PC-3 (cell line): ENCODE results near the gene FAR1. TPM values are rescaled to one million over a fixed set of nuclear protein-coding genes. Genes with fewer than 3 reads are reported as not detected.

Experiments used
- ATAC-seq: fragments of 200-7000 bp; cut with Tn5 transposase; 2 replicates; pipeline ENCODE4 v1.9.1; 2020; ENCODE audit warnings: mild to moderate bottlenecking, moderate library complexity
- BruUV-seq: library from RNA; stranded (reverse); fragments of 400-500 nt; replicated peaks from 2 replicates; lab custom pipeline; 2021; lab: Mats Ljungman, UMichigan
- CTCF ChIA-PET: fragments of 300-600 bp; sonication (Branson Sonifier 250); formaldehyde crosslinking; loops from one replicate; lab custom pipeline; 2022; ENCODE audit warnings: antibody characterized with exemption; lab: Charles Lee
- POLR2A ChIA-PET: fragments of 300-600 bp; sonication (Branson Sonifier 250); formaldehyde crosslinking; loops from one replicate; lab custom pipeline; 2022; ENCODE audit warnings: antibody characterized with exemption; ENCODE audit not compliant: unreplicated experiment; lab: Charles Lee
- DNase-seq: peaks from one replicate; pipeline ENCODE4 v3.0.0-alpha.2; 2015
- H2AFZ ChIP-seq: fragments of 300-600 bp; sonication (generic); 2 replicates; pipeline ENCODE4 v1.6.0; 2016; ENCODE audit warnings: antibody characterized with exemption, low read length
- H3F3A ChIP-seq: fragments of 300-600 bp; sonication (generic); one replicate; pipeline ENCODE4 v1.6.0; 2017; ENCODE audit warnings: antibody characterized with exemption, low read length, control low read depth, mild to moderate bottlenecking; ENCODE audit not compliant: unreplicated experiment
- H3K27ac ChIP-seq: fragments of 300-600 bp; sonication (generic); 2 replicates; pipeline ENCODE4 v1.5.1; 2016; ENCODE audit warnings: mild to moderate bottlenecking, low read length
- H3K27me3 ChIP-seq: fragments of 300-600 bp; sonication (generic); 2 replicates; pipeline ENCODE4 v1.6.1; 2016; ENCODE audit warnings: low read length, mixed read lengths
- H3K36me3 ChIP-seq: fragments of 300-600 bp; sonication (generic); 2 replicates; pipeline ENCODE4 v1.6.1; 2016; ENCODE audit warnings: low read depth, mixed run types, low read length, mixed read lengths
- H3K4me1 ChIP-seq: fragments of 300-600 bp; sonication (generic); 2 replicates; pipeline ENCODE4 v1.5.1; 2016; ENCODE audit warnings: low read length; ENCODE audit not compliant: insufficient read depth
- H3K4me2 ChIP-seq: fragments of 300-600 bp; sonication (generic); 2 replicates; pipeline ENCODE4 v1.6.0; 2016; ENCODE audit warnings: low read length
- H3K4me3 ChIP-seq: fragments of 300-600 bp; sonication (generic); 2 replicates; pipeline ENCODE4 v1.5.1; 2016; ENCODE audit warnings: mild to moderate bottlenecking, low read length, mixed read lengths
- H3K79me2 ChIP-seq: fragments of 300-600 bp; sonication (generic); 2 replicates; pipeline ENCODE4 v1.6.1; 2017; ENCODE audit warnings: low read length, mixed read lengths
- H3K9ac ChIP-seq: fragments of 300-600 bp; sonication (generic); 2 replicates; pipeline ENCODE4 v1.6.0; 2016; ENCODE audit warnings: mild to moderate bottlenecking, low read length
- H3K9me2 ChIP-seq: fragments of 300-600 bp; sonication (generic); replicated peaks from 2 replicates; pipeline ENCODE4 v1.6.1; 2016; ENCODE audit warnings: mixed run types, low read length, mixed read lengths
- H3K9me3 ChIP-seq: fragments of 300-600 bp; sonication (generic); 2 replicates; pipeline ENCODE4 v1.6.1; 2016; ENCODE audit warnings: low read length, mixed read lengths
- H4K20me1 ChIP-seq: fragments of 300-600 bp; sonication (generic); 2 replicates; pipeline ENCODE4 v1.6.1; 2016; ENCODE audit warnings: low read length, mixed read lengths
- CTCF ChIP-seq: fragments of 300-600 bp; sonication (generic); conservative IDR thresholded peaks from 2 replicates; pipeline ENCODE4 v1.5.1; 2017; ENCODE audit warnings: antibody characterized with exemption, low read depth, mild to moderate bottlenecking, low read length
- EZH2 ChIP-seq: fragments of 300-600 bp; sonication (generic); IDR thresholded peaks from one replicate; pipeline ENCODE4 v1.6.1; 2017; ENCODE audit warnings: antibody characterized with exemption, mild to moderate bottlenecking, low read length; ENCODE audit not compliant: unreplicated experiment
- EZH2phosphoT487 ChIP-seq: fragments of 300-600 bp; sonication (generic); IDR thresholded peaks from 2 replicates; pipeline ENCODE4 v1.6.1; 2018; ENCODE audit warnings: mild to moderate bottlenecking, antibody characterized with exemption, low read length, borderline replicate concordance
- intact Hi-C: fragments of 100-400 bp; cut with micrococcal nuclease; formaldehyde crosslinking; loops from 2 replicates; pipeline ENCODE4 v1.9.0; 2023
- total RNA-seq: library from RNA; depleted of rRNA; stranded (reverse); fragments of >200 nt; gene quantifications from 2 replicates; pipeline ENCODE4 v1.2.3, GENCODE V29; 2014

Gene FAR1
- total RNA-seq, 1 experiment from 2014 or later = 45.6 TPM

GRCh38 chr11:13720940-13721339 is 52.5 kb downstream of the FAR1 start:
- H3K27ac ChIP-seq = no peak overlapping the region
- H3K4me3 ChIP-seq = no peak overlapping the region
- peaks cover 19% of the 10 kb centered on the region; the same call in 1 of the 2 replicates for H3K36me3 ChIP-seq
- H3K9ac ChIP-seq = no peak overlapping the region
- no TSS peak for BruUV-seq
- H3K27me3 ChIP-seq = no peaks in the 10 kb centered on the region
- H3K79me2 ChIP-seq = no peaks in the 10 kb centered on the region
- no peak overlapping the region for H2AFZ ChIP-seq
- intact Hi-C loops = no loop called here
- DNase-seq (peak; percentile 30), ATAC-seq (no peak)
- ChIA-PET POLR2A (no interaction called here), CTCF (no interaction called here)
- H4K20me1 ChIP-seq = no peaks in the 10 kb centered on the region
- H3K4me2 ChIP-seq = no peak overlapping the region
- TF ChIP-seq EZH2 (no peak), CTCF (no peak), EZH2phosphoT487 (no peak)
- H3K4me1 ChIP-seq = peaks cover 11% of the 10 kb centered on the region; the same call in 1 of the 2 replicates
- no peaks in the 10 kb centered on the region for H3K9me2 ChIP-seq
- no peaks in the 10 kb centered on the region for H3K9me3 ChIP-seq
- no peaks in the 10 kb centered on the region for H3F3A ChIP-seq

GRCh38 chr11:13721760-13722159 is 53.3 kb downstream of the FAR1 start:
- Histone ChIP-seq H3K4me2 (no peak overlapping the region), H4K20me1 (no peaks in the 10 kb centered on the region), H3K9me3 (no peaks in the 10 kb centered on the region), H3K79me2 (no peaks in the 10 kb centered on the region), H3K36me3 (peaks cover 16% of the 10 kb centered on the region; the same call in 1 of the 2 replicates), H3K4me1 (peaks cover 11% of the 10 kb centered on the region; the same call in 1 of the 2 replicates), H3K27me3 (no peaks in the 10 kb centered on the region), H3K27ac (no peak overlapping the region), H3K9me2 (no peaks in the 10 kb centered on the region), H3F3A (no peaks in the 10 kb centered on the region), H3K4me3 (no peak overlapping the region), H2AFZ (no peak overlapping the region), H3K9ac (no peak overlapping the region)
- no peak for TF ChIP-seq EZH2
- no peak for TF ChIP-seq CTCF
- no peak for TF ChIP-seq EZH2phosphoT487
- CTCF ChIA-PET = no interaction called here
- POLR2A ChIA-PET = no interaction called here
- DNase-seq (no peak), ATAC-seq (no peak)
- intact Hi-C loops = no loop called here
- no TSS peak for BruUV-seq

- H3K27me3 ChIP-seq = no peaks in the 10 kb centered on the region
- no peaks in the 10 kb centered on the region for H4K20me1 ChIP-seq
- no peaks in the 10 kb centered on the region for H3K4me1 ChIP-seq
- no peaks in the 10 kb centered on the region for H3F3A ChIP-seq
- ATAC-seq (no peak), DNase-seq (no peak)
- no peaks in the 10 kb centered on the region for H3K9me3 ChIP-seq
- H3K4me3 ChIP-seq = no peak overlapping the region
- no peak for TF ChIP-seq CTCF
- no peak for TF ChIP-seq EZH2phosphoT487
- TF ChIP-seq EZH2 = no peak
- no peaks in the 10 kb centered on the region for H3K79me2 ChIP-seq
- intact Hi-C loops = no loop called here
- no peaks in the 10 kb centered on the region for H3K9me2 ChIP-seq
- CTCF ChIA-PET = no interaction called here
- peaks cover 37% of the 10 kb centered on the region for H3K36me3 ChIP-seq
- no peak overlapping the region for H3K9ac ChIP-seq
- no peak overlapping the region for H3K27ac ChIP-seq
- no TSS peak for BruUV-seq
- no peak overlapping the region for H2AFZ ChIP-seq
- POLR2A ChIA-PET = no interaction called here
- no peak overlapping the region for H3K4me2 ChIP-seq
Observed at GRCh38 chr11:13726456-13726855, 58.0 kb downstream of the FAR1 start.
